PC-3 (cell line): ENCODE data around the gene SDK2. TPM values are rescaled to one million over a fixed set of nuclear protein-coding genes. Genes with fewer than 3 reads are reported as not detected.
A peak's percentile ranks its signal among the peaks of the same experiment; 100 is the strongest.

Experiments
- ATAC-seq: fragments of 200-7000 bp; cut with Tn5 transposase; 2 replicates; pipeline ENCODE4 v1.9.1; 2020; ENCODE audit warnings: mild to moderate bottlenecking, moderate library complexity
- BruUV-seq: library from RNA; stranded (reverse); fragments of 400-500 nt; replicated peaks from 2 replicates; lab custom pipeline; 2021; lab: Mats Ljungman, UMichigan
- CTCF ChIA-PET: fragments of 300-600 bp; sonication (Branson Sonifier 250); formaldehyde crosslinking; loops from one replicate; lab custom pipeline; 2022; ENCODE audit warnings: antibody characterized with exemption; lab: Charles Lee
- POLR2A ChIA-PET: fragments of 300-600 bp; sonication (Branson Sonifier 250); formaldehyde crosslinking; loops from one replicate; lab custom pipeline; 2022; ENCODE audit warnings: antibody characterized with exemption; ENCODE audit not compliant: unreplicated experiment; lab: Charles Lee
- DNase-seq: peaks from one replicate; pipeline ENCODE4 v3.0.0-alpha.2; 2015
- H2AFZ ChIP-seq: fragments of 300-600 bp; sonication (generic); 2 replicates; pipeline ENCODE4 v1.6.0; 2016; ENCODE audit warnings: antibody characterized with exemption, low read length
- H3F3A ChIP-seq: fragments of 300-600 bp; sonication (generic); one replicate; pipeline ENCODE4 v1.6.0; 2017; ENCODE audit warnings: antibody characterized with exemption, low read length, control low read depth, mild to moderate bottlenecking; ENCODE audit not compliant: unreplicated experiment
- H3K27ac ChIP-seq: fragments of 300-600 bp; sonication (generic); 2 replicates; pipeline ENCODE4 v1.5.1; 2016; ENCODE audit warnings: mild to moderate bottlenecking, low read length
- H3K27me3 ChIP-seq: fragments of 300-600 bp; sonication (generic); 2 replicates; pipeline ENCODE4 v1.6.1; 2016; ENCODE audit warnings: low read length, mixed read lengths
- H3K36me3 ChIP-seq: fragments of 300-600 bp; sonication (generic); 2 replicates; pipeline ENCODE4 v1.6.1; 2016; ENCODE audit warnings: low read depth, mixed run types, low read length, mixed read lengths
- H3K4me1 ChIP-seq: fragments of 300-600 bp; sonication (generic); 2 replicates; pipeline ENCODE4 v1.5.1; 2016; ENCODE audit warnings: low read length; ENCODE audit not compliant: insufficient read depth
- H3K4me2 ChIP-seq: fragments of 300-600 bp; sonication (generic); 2 replicates; pipeline ENCODE4 v1.6.0; 2016; ENCODE audit warnings: low read length
- H3K4me3 ChIP-seq: fragments of 300-600 bp; sonication (generic); 2 replicates; pipeline ENCODE4 v1.5.1; 2016; ENCODE audit warnings: mild to moderate bottlenecking, low read length, mixed read lengths
- H3K79me2 ChIP-seq: fragments of 300-600 bp; sonication (generic); 2 replicates; pipeline ENCODE4 v1.6.1; 2017; ENCODE audit warnings: low read length, mixed read lengths
- H3K9ac ChIP-seq: fragments of 300-600 bp; sonication (generic); 2 replicates; pipeline ENCODE4 v1.6.0; 2016; ENCODE audit warnings: mild to moderate bottlenecking, low read length
- H3K9me2 ChIP-seq: fragments of 300-600 bp; sonication (generic); replicated peaks from 2 replicates; pipeline ENCODE4 v1.6.1; 2016; ENCODE audit warnings: mixed run types, low read length, mixed read lengths
- H3K9me3 ChIP-seq: fragments of 300-600 bp; sonication (generic); 2 replicates; pipeline ENCODE4 v1.6.1; 2016; ENCODE audit warnings: low read length, mixed read lengths
- H4K20me1 ChIP-seq: fragments of 300-600 bp; sonication (generic); 2 replicates; pipeline ENCODE4 v1.6.1; 2016; ENCODE audit warnings: low read length, mixed read lengths
- CTCF ChIP-seq: fragments of 300-600 bp; sonication (generic); conservative IDR thresholded peaks from 2 replicates; pipeline ENCODE4 v1.5.1; 2017; ENCODE audit warnings: antibody characterized with exemption, low read depth, mild to moderate bottlenecking, low read length
- EZH2 ChIP-seq: fragments of 300-600 bp; sonication (generic); IDR thresholded peaks from one replicate; pipeline ENCODE4 v1.6.1; 2017; ENCODE audit warnings: antibody characterized with exemption, mild to moderate bottlenecking, low read length; ENCODE audit not compliant: unreplicated experiment
- EZH2phosphoT487 ChIP-seq: fragments of 300-600 bp; sonication (generic); IDR thresholded peaks from 2 replicates; pipeline ENCODE4 v1.6.1; 2018; ENCODE audit warnings: mild to moderate bottlenecking, antibody characterized with exemption, low read length, borderline replicate concordance
- intact Hi-C: fragments of 100-400 bp; cut with micrococcal nuclease; formaldehyde crosslinking; loops from 2 replicates; pipeline ENCODE4 v1.9.0; 2023
- total RNA-seq: library from RNA; depleted of rRNA; stranded (reverse); fragments of >200 nt; gene quantifications from 2 replicates; pipeline ENCODE4 v1.2.3, GENCODE V29; 2014

The SDK2 gene
- total RNA-seq, 1 experiment from 2014 or later: 0.07 TPM

- POLR2A ChIA-PET: no interaction called here
- no peak for DNase-seq
- intact Hi-C loops: no loop called here
- H3K4me3 ChIP-seq: no peak overlapping the region
- CTCF ChIA-PET: no interaction called here
- H3K36me3 ChIP-seq: no peaks in the 10 kb centered on the region
- H4K20me1 ChIP-seq: no peaks in the 10 kb centered on the region
- H3K4me2 ChIP-seq: no peak overlapping the region
- no peaks in the 10 kb centered on the region for H3K27me3 ChIP-seq
- no peaks in the 10 kb centered on the region for H3K9me2 ChIP-seq
- ATAC-seq: no peak
- H3K9ac ChIP-seq: no peak overlapping the region
- H3K79me2 ChIP-seq: no peaks in the 10 kb centered on the region
- H3K9me3 ChIP-seq: no peaks in the 10 kb centered on the region
- BruUV-seq: no TSS peak
- H3K27ac ChIP-seq: no peak overlapping the region
- H2AFZ ChIP-seq: no peak overlapping the region
- no peak for TF ChIP-seq EZH2
- no peak for TF ChIP-seq CTCF
- TF ChIP-seq EZH2phosphoT487: no peak
- H3F3A ChIP-seq: no peaks in the 10 kb centered on the region
- H3K4me1 ChIP-seq: peaks cover 11% of the 10 kb centered on the region; the same call in 1 of the 2 replicates
These were observed 313.2 kb downstream of the SDK2 start for GRCh38 chr17:73331060-73331459.

- Histone ChIP-seq H3K27me3 (peaks cover 4% of the 10 kb centered on the region; the same call in 1 of the 2 replicates), H3K4me1 (no peaks in the 10 kb centered on the region), H3K79me2 (no peaks in the 10 kb centered on the region), H3K9ac (no peak overlapping the region), H3F3A (no peaks in the 10 kb centered on the region), H3K27ac (no peak overlapping the region), H3K4me3 (no peak overlapping the region), H4K20me1 (no peaks in the 10 kb centered on the region), H3K9me3 (no peaks in the 10 kb centered on the region), H3K36me3 (no peaks in the 10 kb centered on the region), H3K9me2 (no peaks in the 10 kb centered on the region), H3K4me2 (no peak overlapping the region), H2AFZ (no peak overlapping the region)
- BruUV-seq: no TSS peak
- no peak for TF ChIP-seq CTCF
- TF ChIP-seq EZH2phosphoT487: no peak
- no peak for TF ChIP-seq EZH2
- intact Hi-C loops: no loop called here
- ChIA-PET POLR2A (interaction anchor here (0.6 kb wide), 1 partner anchor 1188 kb away, joined by 4 read pairs; no protein-coding TSS in a partner anchor), CTCF (no interaction called here)
- DNase-seq: no peak
- ATAC-seq: no peak
These were observed 316.6 kb downstream of the SDK2 start for GRCh38 chr17:73327676-73328075.

GRCh38 chr17:73325527-73325842 is 318.8 kb downstream of the SDK2 start:
- CTCF ChIA-PET: no interaction called here
- BruUV-seq: no TSS peak
- Histone ChIP-seq H3K9ac (no peak overlapping the region), H3F3A (no peaks in the 10 kb centered on the region), H3K27me3 (peaks cover 4% of the 10 kb centered on the region; the same call in 1 of the 2 replicates), H3K79me2 (no peaks in the 10 kb centered on the region), H3K4me3 (no peak overlapping the region), H3K4me1 (no peaks in the 10 kb centered on the region), H3K36me3 (no peaks in the 10 kb centered on the region), H3K27ac (no peak overlapping the region), H2AFZ (no peak overlapping the region), H3K4me2 (no peak overlapping the region), H3K9me3 (no peaks in the 10 kb centered on the region), H3K9me2 (no peaks in the 10 kb centered on the region), H4K20me1 (no peaks in the 10 kb centered on the region)
- DNase-seq: no peak
- intact Hi-C loops: no loop called here
- POLR2A ChIA-PET: interaction anchor here (0.6 kb wide), 1 partner anchor 15 kb away, joined by 3 read pairs; no protein-coding TSS in a partner anchor
- TF ChIP-seq CTCF: no peak
- no peak for TF ChIP-seq EZH2phosphoT487
- TF ChIP-seq EZH2: no peak
- ATAC-seq: peak; percentile 68
